K562 (cell line): ENCODE measurements around the gene KRT82. TPM values are rescaled to one million over a fixed set of nuclear protein-coding genes. Genes with fewer than 3 reads are reported as not detected.

Experiments
- CTCF ChIP-seq, 3 experiments: IDR thresholded peaks in 2 of 3; conservative IDR thresholded peaks in 1 of 3; 2 replicates each; pipeline ENCODE4 v1.5.1; 2011 to 2012; ENCODE audit warnings: low read length in 3 of 3, mild to moderate bottlenecking in 3 of 3, control low read depth in 2 of 3, improper control_type of control experiment in 1 of 3, inconsistent platforms in 1 of 3, low read depth in 1 of 3, mixed read lengths in 1 of 3, moderate library complexity in 1 of 3; ENCODE audit not compliant: insufficient read depth in 2 of 3
- MYC ChIP-seq, 2 experiments: fragments of 250-450 bp in 1 of 2; sonication (Bioruptor Pico) in 1 of 2; IDR thresholded peaks; 2 replicates each; pipeline versions ENCODE4 v1.5.1 to v1.6.1; 2012 to 2021; ENCODE audit warnings: low read depth in 2 of 2, borderline replicate concordance in 1 of 2, improper control_type of control experiment in 1 of 2, low read length in 1 of 2, mild to moderate bottlenecking in 1 of 2, moderate library complexity in 1 of 2
- NR2F6 ChIP-seq: fragments of 450-650 bp; formaldehyde crosslinking; IDR thresholded peaks from 2 replicates; pipeline ENCODE4 v1.4.0; 2020; ENCODE audit warnings: mild to moderate bottlenecking
- PTBP1 ChIP-seq: fragments of 200-400 bp; formaldehyde crosslinking; IDR thresholded peaks from 2 replicates; pipeline ENCODE4 v1.6.1; 2017; ENCODE audit warnings: low read depth, low read length
- ZNF518B ChIP-seq: fragments of 250-450 bp; sonication (Bioruptor Pico); IDR thresholded peaks from 2 replicates; pipeline ENCODE4 v1.5.0; 2021; ENCODE audit warnings: mild to moderate bottlenecking, moderate library complexity
- polyA plus RNA-seq, 8 experiments: library from polyadenylated mRNA; depleted of rRNA in 4 of 8; stranded (reverse) in 5 of 8; unstranded in 3 of 8; fragments of >200 nt; fragmentation: Nextera tagmentation in 2 of 8; fragmentation: Illumina TruSeq in 1 of 8; extraction: Ambion mirVana in 2 of 8; extraction: Trizol in 1 of 8; gene quantifications; 2 replicates each; pipeline versions ENCODE4 v1.2.1 to v1.2.3, GENCODE V29; 2011 to 2014; ENCODE audit warnings: inconsistent platforms in 1 of 8, missing spikeins in 1 of 8
- total RNA-seq, 7 experiments: library from RNA; depleted of rRNA in 6 of 7; stranded (reverse); fragments of >200 nt in 6 of 7; fragmentation: Illumina TruSeq in 2 of 7; extraction: Trizol in 2 of 7; gene quantifications; 2 replicates each; pipeline versions ENCODE4 v1.2.1 to v1.2.3, GENCODE V29; 2011 to 2021; ENCODE audit warnings: low replicate concordance in 1 of 7

Gene KRT82
- total and polyA plus RNA-seq, 9 of the 15 experiments (the other 6 are each of a cell fraction or from before 2014, with no cell fraction given) = not detected

- TF ChIP-seq CTCF (IDR thresholded peaks at IDR 0.05 in 2 of 3, conservative IDR thresholded peaks at IDR 0.05 in 1 of 3; ENCODE audit: insufficient read depth in 2 of 3, low read depth in 1 of 3, low read length in 3 of 3) (no peak), ZNF518B (CRISPR knock-in tag) (no peak), NR2F6 (CRISPR knock-in tag) (no peak), PTBP1 (no peak), MYC (IDR thresholded peaks at IDR 0.05; ENCODE audit: low read depth, low read length) (no peak), MYC (CRISPR knock-in tag; IDR thresholded peaks at IDR 0.05; ENCODE audit: borderline replicate concordance, low read depth) (no peak)
- TF ChIP-seq, all 486 proteins: peak for 0
Measured at GRCh38 chr12:52385226-52385702, 20.9 kb downstream of the KRT82 start, which contains the start of gene KRT84 (continued).
